Neural progenitor cell (in vitro differentiated cells): Measurements from ENCODE around the gene EGFR. TPM values are rescaled to one million over a fixed set of nuclear protein-coding genes. Genes with fewer than 3 reads are reported as not detected.

Source experiments
- DNase-seq: peaks from one replicate; pipeline ENCODE4 v3.0.0-alpha.2; 2016; ENCODE audit warnings: low spot score
- H2AFZ ChIP-seq: fragments of 200-600 bp; sonication (generic); replicated peaks from 2 replicates; pipeline ENCODE4 v1.6.1; 2016; ENCODE audit warnings: antibody characterized with exemption
- H3F3A ChIP-seq: fragments of 200-600 bp; sonication (generic); 2 replicates; pipeline ENCODE4 v1.6.1; 2016; ENCODE audit warnings: antibody characterized with exemption, low read depth
- H3K27ac ChIP-seq: fragments of 200-600 bp; sonication (generic); 2 replicates; pipeline ENCODE4 v1.5.1; 2016; ENCODE audit warnings: mild to moderate bottlenecking
- H3K27me3 ChIP-seq: fragments of 200-600 bp; sonication (generic); 2 replicates; pipeline ENCODE4 v1.6.1; 2016; ENCODE audit warnings: mild to moderate bottlenecking, moderate library complexity
- H3K36me3 ChIP-seq: fragments of 200-600 bp; sonication (generic); 2 replicates; pipeline ENCODE4 v1.5.1; 2016
- H3K4me1 ChIP-seq: fragments of 200-600 bp; sonication (generic); 2 replicates; pipeline ENCODE4 v1.6.1; 2016; ENCODE audit warnings: mixed run types
- H3K4me2 ChIP-seq: fragments of 200-600 bp; sonication (generic); 2 replicates; pipeline ENCODE4 v1.6.1; 2016
- H3K4me3 ChIP-seq: fragments of 200-600 bp; sonication (generic); 2 replicates; pipeline ENCODE4 v1.5.1; 2016
- H3K79me2 ChIP-seq: fragments of 200-600 bp; sonication (generic); 2 replicates; pipeline ENCODE4 v1.6.1; 2016; ENCODE audit warnings: low read depth
- H3K9ac ChIP-seq: fragments of 200-600 bp; sonication (generic); 2 replicates; pipeline ENCODE4 v1.6.1; 2016
- H3K9me3 ChIP-seq: fragments of 200-600 bp; sonication (generic); 2 replicates; pipeline ENCODE4 v1.5.1; 2016; ENCODE audit warnings: low read depth
- H4K20me1 ChIP-seq: fragments of 200-600 bp; sonication (generic); 2 replicates; pipeline ENCODE4 v1.6.1; 2016; ENCODE audit warnings: low read depth
- H3K27ac Mint-ChIP-seq: 3 replicates; pipeline ENCODE4 v1.8.0; 2021; ENCODE audit warnings: mixed read lengths
- H3K27me3 Mint-ChIP-seq: 2 replicates; pipeline ENCODE4 v1.8.0; 2022; ENCODE audit warnings: low read depth, mild to moderate bottlenecking, inconsistent platforms, moderate library complexity, mixed read lengths; ENCODE audit not compliant: insufficient read depth
- H3K36me3 Mint-ChIP-seq: 3 replicates; pipeline ENCODE4 v1.8.0; 2021; ENCODE audit warnings: mixed read lengths
- H3K4me1 Mint-ChIP-seq: 3 replicates; pipeline ENCODE4 v1.8.0; 2021; ENCODE audit warnings: mixed read lengths
- H3K4me3 Mint-ChIP-seq: 3 replicates; pipeline ENCODE4 v1.8.0; 2021; ENCODE audit warnings: mild to moderate bottlenecking, moderate library complexity, mixed read lengths
- H3K9me3 Mint-ChIP-seq: 3 replicates; pipeline ENCODE4 v1.8.0; 2020; ENCODE audit warnings: mixed read lengths
- CTCF ChIP-seq: fragments of 200-600 bp; sonication (generic); IDR thresholded peaks from 2 replicates; pipeline ENCODE4 v1.5.1; 2017; ENCODE audit warnings: antibody characterized with exemption, mild to moderate bottlenecking
- EZH2 ChIP-seq: fragments of 200-600 bp; sonication (generic); IDR thresholded peaks from 2 replicates; pipeline ENCODE4 v1.6.1; 2017; ENCODE audit warnings: antibody characterized with exemption, mild to moderate bottlenecking, moderate library complexity
- EZH2phosphoT487 ChIP-seq: fragments of 200-600 bp; sonication (generic); IDR thresholded peaks from 2 replicates; pipeline ENCODE4 v1.6.1; 2017; ENCODE audit warnings: antibody characterized with exemption
- total RNA-seq: library from RNA; depleted of rRNA; stranded (reverse); fragments of >200 nt; gene quantifications from 2 replicates; pipeline ENCODE4 v1.2.3, GENCODE V29; 2015; ENCODE audit warnings: low replicate concordance

EGFR gene
- total RNA-seq, 1 donor from 2014 or later: 4.6 TPM

- Histone ChIP-seq H4K20me1 (no peaks in the 10 kb centered on the region), H3K36me3 (no peaks in the 10 kb centered on the region), H3K9ac (no peak overlapping the region), H3K9me3 (no peaks in the 10 kb centered on the region), H3K4me1 (no peaks in the 10 kb centered on the region), H3K79me2 (no peaks in the 10 kb centered on the region), H3F3A (no peaks in the 10 kb centered on the region), H3K4me3 (no peak overlapping the region), H3K4me2 (no peak overlapping the region), H3K27me3 (no peaks in the 10 kb centered on the region), H3K27ac (no peak overlapping the region), H2AFZ (no peak overlapping the region)
- peaks cover 7% of the 10 kb centered on the region for H3K27me3 Mint-ChIP-seq
- no peak for DNase-seq
- peaks cover 4% of the 10 kb centered on the region for H3K36me3 Mint-ChIP-seq
- no peak overlapping the region for H3K27ac Mint-ChIP-seq
- H3K4me1 Mint-ChIP-seq: peaks cover 9% of the 10 kb centered on the region
- H3K4me3 Mint-ChIP-seq: no peak overlapping the region
- no peaks in the 10 kb centered on the region for H3K9me3 Mint-ChIP-seq
- TF ChIP-seq EZH2: no peak
- TF ChIP-seq CTCF: no peak
- TF ChIP-seq EZH2phosphoT487: no peak
These were observed 154.2 kb downstream of the EGFR start for GRCh38 chr7:55172881-55173609.

GRCh38 chr7:55173671-55174070, 154.9 kb downstream of the EGFR start:
- Histone ChIP-seq H4K20me1 (no peaks in the 10 kb centered on the region), H3K4me3 (no peak overlapping the region), H3K27ac (no peak overlapping the region), H3K9ac (no peak overlapping the region), H3K4me1 (no peaks in the 10 kb centered on the region), H3F3A (no peaks in the 10 kb centered on the region), H3K9me3 (no peaks in the 10 kb centered on the region), H3K79me2 (no peaks in the 10 kb centered on the region), H2AFZ (no peak overlapping the region), H3K4me2 (no peak overlapping the region), H3K36me3 (no peaks in the 10 kb centered on the region), H3K27me3 (no peaks in the 10 kb centered on the region)
- no peaks in the 10 kb centered on the region for H3K9me3 Mint-ChIP-seq
- H3K4me1 Mint-ChIP-seq: peaks cover 10% of the 10 kb centered on the region
- H3K27me3 Mint-ChIP-seq: peaks cover 7% of the 10 kb centered on the region
- TF ChIP-seq CTCF (no peak), EZH2phosphoT487 (no peak), EZH2 (no peak)
- H3K4me3 Mint-ChIP-seq: no peak overlapping the region
- no peak overlapping the region for H3K27ac Mint-ChIP-seq
- peaks cover 4% of the 10 kb centered on the region for H3K36me3 Mint-ChIP-seq
- no peak for DNase-seq

- Histone ChIP-seq H3K4me3 (no peak overlapping the region), H3K27me3 (no peaks in the 10 kb centered on the region), H2AFZ (no peak overlapping the region), H3K27ac (no peak overlapping the region), H3K4me1 (no peaks in the 10 kb centered on the region), H3F3A (no peaks in the 10 kb centered on the region), H3K36me3 (no peaks in the 10 kb centered on the region), H3K9me3 (no peaks in the 10 kb centered on the region), H3K79me2 (no peaks in the 10 kb centered on the region), H4K20me1 (no peaks in the 10 kb centered on the region), H3K9ac (no peak overlapping the region), H3K4me2 (no peak overlapping the region)
- Mint-ChIP-seq H3K9me3 (no peaks in the 10 kb centered on the region), H3K27ac (no peak overlapping the region), H3K4me1 (peaks cover 15% of the 10 kb centered on the region), H3K27me3 (peaks cover 9% of the 10 kb centered on the region), H3K36me3 (peaks cover 4% of the 10 kb centered on the region), H3K4me3 (no peak overlapping the region)
- DNase-seq: no peak
- TF ChIP-seq EZH2: no peak
- no peak for TF ChIP-seq EZH2phosphoT487
- TF ChIP-seq CTCF: no peak
These were observed 155.6 kb downstream of the EGFR start for GRCh38 chr7:55174456-55174855.
